Measurements from ENCODE around the gene RRAS2.

Gene RRAS2

GRCh38 chr11:14317659-14318325 is 41.2 kb downstream of the RRAS2 start:
- TF ChIP-seq POLR2AphosphoS5 (IDR thresholded peaks at IDR 0.05; ENCODE audit: low read depth, low read length) (no peak), REST (IDR thresholded peaks at IDR 0.05; ENCODE audit: insufficient read depth in 1 of 2, low read depth in 2 of 2, low read length in 2 of 2) (no peak), FOXP2 (optimal IDR thresholded peaks at IDR 0.05; ENCODE audit: borderline replicate concordance, extremely low read depth, extremely low read length, insufficient read depth) (no peak), SIN3A (IDR thresholded peaks at IDR 0.05; ENCODE audit: borderline replicate concordance, insufficient read depth, low read length) (no peak), TAF1 (IDR thresholded peaks at IDR 0.05; ENCODE audit: borderline replicate concordance, insufficient read depth, low read length) (no peak)

DNA sequence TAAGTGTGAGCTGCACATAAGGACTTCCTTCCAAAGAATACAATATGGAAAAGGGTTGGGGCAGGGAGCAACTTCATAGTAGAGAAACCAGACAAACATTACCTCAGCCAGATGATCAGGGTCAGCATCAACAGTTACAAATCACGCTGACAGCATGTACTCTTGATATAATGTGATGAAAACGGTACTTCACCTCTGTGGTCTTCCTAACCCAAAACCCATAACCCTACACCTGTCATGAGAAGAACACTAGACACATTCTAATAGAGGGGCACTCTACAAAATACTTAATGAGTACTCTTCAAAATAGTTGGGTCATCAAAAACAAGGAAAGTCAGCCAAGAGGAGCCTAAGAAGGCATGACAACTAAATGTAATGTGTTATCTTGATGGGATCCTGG is 43.9 kb downstream of the RRAS2 start:
- TF ChIP-seq REST (IDR thresholded peaks at IDR 0.05; ENCODE audit: insufficient read depth in 1 of 2, low read depth in 2 of 2, low read length in 2 of 2) (no peak), TAF1 (IDR thresholded peaks at IDR 0.05; ENCODE audit: borderline replicate concordance, insufficient read depth, low read length) (no peak), FOXP2 (optimal IDR thresholded peaks at IDR 0.05; ENCODE audit: borderline replicate concordance, extremely low read depth, extremely low read length, insufficient read depth) (no peak), POLR2AphosphoS5 (IDR thresholded peaks at IDR 0.05; ENCODE audit: low read depth, low read length) (no peak), SIN3A (IDR thresholded peaks at IDR 0.05; ENCODE audit: borderline replicate concordance, insufficient read depth, low read length) (no peak)

DNA sequence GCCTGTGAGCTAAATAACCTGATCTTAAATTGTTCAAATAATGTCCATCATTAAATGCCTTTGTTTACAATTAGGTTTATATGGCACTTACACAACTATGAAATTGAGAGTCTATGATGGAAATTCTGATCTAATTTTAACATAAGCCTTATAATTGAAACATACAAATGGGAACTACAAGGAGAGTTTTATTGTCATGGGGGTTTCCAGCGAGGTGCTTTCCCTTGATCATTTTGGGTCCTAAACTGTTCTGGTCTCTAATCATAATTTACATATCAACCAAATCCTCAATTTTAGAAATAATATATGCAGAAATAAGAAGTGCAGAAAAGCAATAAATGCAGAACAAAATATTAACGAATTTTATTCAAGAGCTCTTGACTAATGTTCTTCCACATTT is 44.9 kb downstream of the RRAS2 start:
- TF ChIP-seq SIN3A (IDR thresholded peaks at IDR 0.05; ENCODE audit: borderline replicate concordance, insufficient read depth, low read length): no peak
- TF ChIP-seq REST (IDR thresholded peaks at IDR 0.05; ENCODE audit: insufficient read depth in 1 of 2, low read depth in 2 of 2, low read length in 2 of 2): no peak
- no peak for TF ChIP-seq FOXP2 (optimal IDR thresholded peaks at IDR 0.05; ENCODE audit: borderline replicate concordance, extremely low read depth, extremely low read length, insufficient read depth)
- TF ChIP-seq TAF1 (IDR thresholded peaks at IDR 0.05; ENCODE audit: borderline replicate concordance, insufficient read depth, low read length): no peak
- no peak for TF ChIP-seq POLR2AphosphoS5 (IDR thresholded peaks at IDR 0.05; ENCODE audit: low read depth, low read length)

- TF ChIP-seq FOXP2 (optimal IDR thresholded peaks at IDR 0.05; ENCODE audit: borderline replicate concordance, extremely low read depth, extremely low read length, insufficient read depth) (no peak), POLR2AphosphoS5 (IDR thresholded peaks at IDR 0.05; ENCODE audit: low read depth, low read length) (no peak), SIN3A (IDR thresholded peaks at IDR 0.05; ENCODE audit: borderline replicate concordance, insufficient read depth, low read length) (no peak), REST (IDR thresholded peaks at IDR 0.05; ENCODE audit: insufficient read depth in 1 of 2, low read depth in 2 of 2, low read length in 2 of 2) (no peak), TAF1 (IDR thresholded peaks at IDR 0.05; ENCODE audit: borderline replicate concordance, insufficient read depth, low read length) (no peak)
These were observed 46.1 kb downstream of the RRAS2 start for GRCh38 chr11:14312736-14313438.
